ENCODE data around the gene TCOF1.
A peak's percentile ranks its signal among the peaks of the same experiment; 100 is the strongest.

The TCOF1 gene

GRCh38 chr5:150429410-150429873 is 71.9 kb downstream of the TCOF1 start:
- no peak for DNase-seq

GRCh38 chr5:150431048-150431447 is 73.6 kb downstream of the TCOF1 start:
- no peak for DNase-seq

- DNase-seq = no peak
Observed at GRCh38 chr5:150431574-150431973, 74.1 kb downstream of the TCOF1 start.

- no peak for DNase-seq
Observed at GRCh38 chr5:150434464-150434863, 77.0 kb downstream of the TCOF1 start.

GRCh38 chr5:150436141-150436680 is 78.7 kb downstream of the TCOF1 start:
- DNase-seq = peak; percentile 82

- DNase-seq = no peak
Observed at GRCh38 chr5:150438873-150439546, 81.5 kb downstream of the TCOF1 start.

- no peak for DNase-seq
Observed at GRCh38 chr5:150440948-150441812, 83.7 kb downstream of the TCOF1 start.

GRCh38 chr5:150441813-150442698 is 84.6 kb downstream of the TCOF1 start:
- DNase-seq = no peak

GRCh38 chr5:150442699-150443080 is 85.2 kb downstream of the TCOF1 start:
- no peak for DNase-seq

- DNase-seq = no peak
Observed at GRCh38 chr5:150443242-150444075, 86.0 kb downstream of the TCOF1 start.

- no peak for DNase-seq
Observed at GRCh38 chr5:150444770-150445169, 87.3 kb downstream of the TCOF1 start.

- DNase-seq = no peak
Observed at GRCh38 chr5:150446088-150446487, 88.6 kb downstream of the TCOF1 start.

GRCh38 chr5:150446583-150446982 is 89.1 kb downstream of the TCOF1 start:
- DNase-seq = no peak

- no peak for DNase-seq
Observed at GRCh38 chr5:150447188-150447587, 89.7 kb downstream of the TCOF1 start.

- no peak for DNase-seq
Observed at GRCh38 chr5:150448334-150448733, 90.8 kb downstream of the TCOF1 start.

GRCh38 chr5:150448952-150449516 is 91.5 kb downstream of the TCOF1 start:
- DNase-seq = no peak
